C4-2B (cell line): Measurements from ENCODE around the gene PRDM1.

ENCODE experiments used
- CTCF ChIP-seq: fragments of 450-650 bp; conservative IDR thresholded peaks from 2 replicates; pipeline ENCODE4 v1.5.1; 2017; ENCODE audit warnings: mild to moderate bottlenecking
- ZFX ChIP-seq: fragments of 450-650 bp; IDR thresholded peaks from 2 replicates; pipeline ENCODE4 v1.6.1; 2017

DNA sequence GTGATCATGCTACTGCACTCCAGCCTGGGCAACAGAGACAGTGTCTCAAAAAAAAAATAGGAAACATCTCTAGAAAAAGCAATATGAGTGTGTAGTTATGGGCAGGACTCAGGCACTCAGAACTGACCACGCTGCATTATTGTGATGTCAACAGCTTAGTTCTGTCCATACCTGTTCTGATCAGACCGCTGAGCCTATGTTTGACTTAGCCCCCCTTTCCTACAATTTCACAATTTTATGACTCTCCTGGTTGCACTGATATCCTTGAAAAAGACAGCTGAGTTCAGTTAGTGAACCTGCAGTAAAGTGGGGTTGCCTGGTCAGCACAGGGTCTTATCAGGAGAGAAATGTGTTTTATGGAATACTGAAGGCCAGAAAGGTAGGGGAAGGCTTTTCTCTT lies 37.8 kb upstream of the PRDM1 start:
- TF ChIP-seq CTCF = no peak
- no peak for TF ChIP-seq ZFX
